Right lung (tissue), 5 donors: ENCODE data around the gene ARID2. TPM values are rescaled to one million over a fixed set of nuclear protein-coding genes. Genes with fewer than 3 reads are reported as not detected.

ENCODE experiments used
- DNase-seq, 2 donors: peaks; one replicate each; pipeline ENCODE4 v3.0.0-alpha.2; 2013
- polyA plus RNA-seq, 5 donors: library from polyadenylated mRNA; unstranded; fragments of 120-200 nt; gene quantifications; one replicate each; pipeline versions ENCODE4 v1.2.1 to v1.2.3, GENCODE V29; 2013; ENCODE audit warnings: inconsistent platforms in 1 of 5, low replicate concordance in 1 of 5; ENCODE audit not compliant: insufficient read length in 5 of 5, insufficient read depth in 1 of 5

The ARID2 gene
- polyA plus RNA-seq, 5 donors = 19.2 to 37.1 (median 34.3) TPM

DNA sequence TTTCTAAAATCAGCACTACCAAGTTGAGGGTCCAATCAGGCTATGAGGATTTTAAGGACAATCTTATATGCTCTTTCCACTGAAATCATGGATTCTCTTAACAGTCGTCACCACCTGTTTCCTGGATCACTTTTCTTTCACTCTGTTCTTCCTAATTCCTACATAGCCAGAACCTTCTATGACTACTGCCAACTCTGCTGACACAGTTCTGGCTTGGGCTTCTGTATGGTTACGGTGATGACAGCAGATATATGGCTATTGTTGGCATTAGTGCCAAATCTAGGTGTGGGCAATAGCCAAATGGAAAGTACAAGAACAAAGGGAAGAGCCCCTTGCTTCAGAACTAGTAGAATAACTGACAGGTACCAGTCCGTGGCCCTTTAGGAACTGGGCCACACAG is 124.0 kb downstream of the ARID2 start:
- DNase-seq = no peak

DNA sequence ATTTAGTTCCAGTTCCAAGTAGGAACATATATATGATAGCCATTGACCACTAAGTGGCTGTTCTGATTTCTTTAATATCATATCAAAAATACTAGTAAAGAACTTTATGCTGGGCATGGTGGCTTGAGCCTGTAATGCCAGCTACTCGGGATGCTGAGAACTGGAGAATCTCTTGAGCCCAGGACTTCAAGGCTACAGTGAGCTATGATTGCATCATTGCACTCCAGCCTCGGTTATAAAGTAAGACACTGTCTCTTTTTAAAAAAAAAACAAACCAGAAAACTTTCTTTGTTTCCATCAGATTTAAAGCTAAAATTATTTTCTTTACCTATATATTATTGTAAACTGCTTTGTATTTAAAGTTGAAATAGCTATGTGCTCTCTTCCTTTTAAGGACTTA is 133.8 kb downstream of the ARID2 start:
- DNase-seq = no peak

DNA sequence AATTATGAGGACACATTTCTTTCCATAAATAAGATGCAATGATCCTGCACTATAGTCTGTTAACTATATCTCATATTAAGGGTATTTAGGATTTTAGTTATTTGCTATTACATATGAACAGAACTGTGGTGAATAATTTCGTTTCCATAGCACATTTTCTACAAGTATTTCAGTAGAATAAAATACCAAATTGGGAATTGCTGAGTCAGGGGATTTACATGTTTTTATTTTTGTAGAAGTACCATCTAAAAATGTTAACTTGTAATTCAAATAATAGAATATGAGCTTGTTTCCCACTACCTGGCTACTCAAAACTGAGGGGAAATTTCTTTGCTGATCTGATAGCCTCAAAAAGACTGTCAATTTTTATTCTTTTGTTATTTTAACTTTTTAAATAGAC is 136.8 kb downstream of the ARID2 start:
- no peak for DNase-seq

DNA sequence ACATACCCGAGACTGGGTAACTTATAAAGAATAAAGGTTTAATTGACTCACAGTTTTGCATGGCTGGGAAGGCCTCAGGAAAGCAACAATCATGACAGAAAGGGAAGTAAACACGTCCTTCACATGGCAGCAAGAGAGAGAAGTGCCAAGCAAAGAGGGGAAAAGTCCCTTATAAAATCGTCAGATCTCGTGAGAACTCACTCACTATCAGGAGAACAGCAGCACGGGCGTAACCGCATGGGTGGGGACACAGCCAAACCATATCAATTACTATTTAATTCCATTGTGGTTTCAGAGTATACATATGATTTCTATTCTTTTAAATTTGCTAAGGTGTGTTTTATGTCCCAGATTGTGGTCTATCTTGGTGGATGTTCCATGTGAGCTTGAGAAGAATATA is 142.9 kb downstream of the ARID2 start:
- DNase-seq = no peak

DNA sequence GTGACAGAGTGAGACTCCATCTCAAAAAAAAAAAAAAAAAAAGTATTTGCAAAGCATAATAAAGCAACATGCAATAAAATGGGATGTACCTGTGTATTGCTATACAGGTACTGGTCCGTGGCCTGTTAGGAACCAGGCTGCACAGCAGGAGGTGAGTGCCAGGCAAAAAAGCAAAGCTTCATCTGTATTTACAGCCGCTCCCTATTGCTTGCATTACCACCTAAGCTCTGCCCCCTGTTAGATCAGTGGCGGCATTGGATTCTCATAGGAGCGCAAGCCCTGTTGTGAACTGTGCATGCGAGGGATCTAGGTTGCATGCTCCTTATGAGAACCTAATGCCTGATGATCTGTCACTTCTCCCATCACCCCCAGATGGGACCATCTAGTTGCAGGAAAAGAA is 147.6 kb downstream of the ARID2 start:
- no peak for DNase-seq

DNA sequence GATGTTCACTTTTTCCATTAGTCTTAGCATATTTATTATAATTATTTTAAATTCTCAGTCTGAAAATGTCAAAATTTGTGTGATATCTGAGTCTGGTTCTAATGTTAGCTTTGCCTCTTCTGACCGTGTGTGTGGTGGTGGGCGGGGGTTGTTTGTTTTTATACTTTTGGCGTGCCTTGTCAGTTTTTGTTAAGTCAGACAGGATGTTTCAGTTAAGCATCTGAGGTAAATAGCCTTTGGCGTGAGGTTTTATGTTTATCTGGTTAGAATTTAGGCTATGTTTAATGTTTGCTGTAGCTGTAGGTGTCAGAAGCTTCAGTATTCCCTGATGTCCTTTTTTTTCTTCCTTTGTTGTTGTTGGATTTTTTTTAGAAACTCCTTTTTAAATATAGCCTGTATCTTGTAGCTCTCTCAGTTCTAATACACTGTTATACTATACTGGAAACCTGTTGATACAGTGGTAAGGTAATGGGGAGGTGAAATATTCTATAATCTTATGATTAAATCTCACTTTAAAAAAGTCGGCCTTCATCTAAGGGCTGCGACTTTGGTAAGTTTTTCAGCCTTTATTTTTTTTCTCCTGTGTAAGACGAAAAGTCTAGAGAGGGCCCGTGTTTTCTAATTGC is 149.2 kb downstream of the ARID2 start:
- DNase-seq = peak in 1 of 2 donors; percentile 13

DNA sequence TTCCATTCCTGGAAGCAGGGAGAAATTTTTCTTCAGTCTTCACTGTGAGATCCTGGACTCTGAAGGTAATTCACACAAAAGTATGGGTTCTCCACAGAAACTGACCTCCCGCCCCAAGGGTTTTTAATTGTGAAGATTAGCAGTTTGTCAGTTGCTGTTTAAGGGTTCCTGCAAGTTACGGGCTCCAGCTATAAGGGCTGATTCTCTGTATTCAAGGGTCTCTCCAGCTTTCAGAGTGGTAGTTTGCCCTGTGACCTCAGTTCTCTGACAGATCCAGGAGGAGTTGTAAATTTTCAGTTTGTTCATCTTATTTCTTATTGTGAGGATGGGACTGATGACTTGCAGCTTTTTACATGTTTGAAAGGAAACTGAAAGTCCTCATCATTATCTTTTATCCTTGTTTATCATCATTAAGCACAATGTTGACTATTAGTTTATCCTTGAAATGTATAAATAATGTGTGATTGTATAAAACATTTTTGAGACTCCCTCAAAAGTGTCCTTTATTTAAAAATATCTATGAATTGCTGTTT is 149.9 kb downstream of the ARID2 start:
- no peak for DNase-seq

DNA sequence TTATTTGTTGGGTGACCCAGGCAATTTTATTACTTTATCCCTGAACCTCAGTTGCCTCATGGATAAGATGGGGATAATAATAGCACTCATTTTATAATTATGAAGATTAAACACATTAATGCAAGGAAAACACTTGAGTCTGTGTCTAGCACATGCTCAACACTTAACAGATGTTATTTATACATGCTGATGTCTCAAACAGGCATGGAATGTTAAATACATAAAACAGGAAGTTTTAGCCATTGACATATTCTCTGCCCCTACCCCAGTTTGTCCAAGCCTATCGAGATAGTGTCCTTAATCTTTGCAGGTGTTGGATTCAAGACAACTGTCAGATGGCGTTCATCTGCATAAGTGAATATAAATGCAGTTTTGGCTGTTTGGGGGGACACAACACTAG is 151.0 kb downstream of the ARID2 start:
- DNase-seq = no peak

DNA sequence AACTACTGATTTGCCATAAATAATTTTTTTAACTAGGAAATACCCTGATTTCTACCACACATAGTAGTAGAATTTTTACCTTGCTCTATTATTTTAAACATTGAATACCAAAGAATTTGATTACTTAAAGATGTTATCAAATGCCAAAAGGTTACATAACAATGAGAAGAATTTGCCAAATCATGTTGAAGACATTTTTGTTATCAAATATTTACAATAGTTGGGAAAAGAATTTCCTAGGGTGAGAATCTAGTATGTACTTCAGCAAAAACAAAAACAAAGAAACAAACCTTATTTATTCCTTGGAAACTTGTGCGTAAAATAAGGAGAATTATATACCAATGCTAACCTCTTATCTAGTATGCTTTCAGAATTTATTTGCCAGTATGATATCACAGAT is 153.7 kb downstream of the ARID2 start:
- DNase-seq = no peak

DNA sequence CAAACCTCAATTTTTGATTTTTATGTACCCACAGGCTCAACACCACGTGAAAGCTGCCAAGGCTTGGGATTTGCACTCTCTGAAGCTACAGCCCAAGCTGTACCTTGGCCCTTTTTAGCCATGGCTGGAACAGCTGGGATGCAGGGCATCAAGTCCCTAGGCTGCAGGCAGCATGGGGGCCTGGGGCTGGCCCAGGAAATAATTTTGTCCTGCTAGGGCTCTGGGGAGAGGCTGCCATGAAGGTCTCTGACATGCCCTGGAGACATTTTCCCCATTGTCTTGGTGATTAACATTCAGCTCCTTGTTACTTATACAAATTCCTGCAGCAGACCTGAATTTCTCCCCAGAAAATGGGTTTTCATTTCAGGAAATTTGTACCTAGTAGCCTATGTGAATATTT is 157.2 kb downstream of the ARID2 start:
- DNase-seq = no peak

DNA sequence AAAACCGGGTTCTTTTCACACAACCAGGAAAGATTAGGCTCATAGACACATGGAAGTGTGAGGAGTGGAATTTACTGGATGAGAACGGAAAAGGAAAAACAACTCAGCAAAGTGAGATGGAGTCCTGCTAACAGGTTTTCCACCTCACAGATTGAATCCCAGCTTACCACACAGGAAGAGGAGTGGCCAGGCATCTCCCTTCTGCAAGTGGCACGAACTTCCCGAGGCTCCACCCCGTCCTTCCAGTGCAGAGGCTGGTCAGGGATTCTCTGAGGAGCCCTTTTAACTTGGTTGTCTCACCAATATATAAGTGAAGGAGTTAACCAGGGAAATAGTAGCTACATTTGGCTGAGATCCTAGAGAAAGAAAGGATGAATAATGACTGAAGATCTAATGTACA is 158.0 kb downstream of the ARID2 start:
- no peak for DNase-seq

DNA sequence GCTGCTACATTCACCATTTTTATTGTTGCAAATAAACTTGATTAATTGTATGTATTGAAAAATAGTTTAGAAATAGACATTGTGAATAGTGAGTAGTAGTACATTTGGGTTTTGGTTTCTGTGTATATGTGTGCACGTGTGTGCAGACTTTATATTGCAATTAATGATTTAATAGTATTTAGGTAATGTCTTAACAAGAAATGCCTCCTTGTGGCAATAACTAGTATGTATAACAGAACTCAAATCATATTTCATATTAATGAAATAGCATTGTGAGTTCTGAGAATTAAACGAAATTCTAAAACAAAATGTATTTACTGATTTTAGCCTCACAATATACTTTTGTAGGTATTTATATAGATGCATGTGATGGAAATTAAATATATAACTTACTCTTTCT is 160.8 kb downstream of the ARID2 start:
- no peak for DNase-seq

DNA sequence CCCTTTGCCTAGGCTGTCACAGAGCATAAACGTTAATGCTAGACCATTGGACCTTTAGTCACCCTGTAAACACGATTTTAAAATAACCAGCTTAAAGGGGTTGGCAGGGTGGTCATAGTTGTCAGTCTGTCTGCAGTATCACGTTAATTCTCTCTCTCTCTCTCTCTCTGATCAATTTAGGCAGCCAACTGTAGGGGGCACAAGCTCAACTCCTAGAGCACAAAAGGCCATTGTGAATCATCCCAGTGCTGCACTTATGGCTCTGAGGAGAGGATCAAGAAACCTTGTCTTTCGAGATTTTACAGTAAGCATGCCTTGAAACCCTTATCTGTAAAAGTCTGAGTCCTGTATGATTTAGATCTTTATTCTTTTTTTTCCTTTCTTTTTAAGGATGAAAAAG is 163.7 kb downstream of the ARID2 start:
- no peak for DNase-seq

DNA sequence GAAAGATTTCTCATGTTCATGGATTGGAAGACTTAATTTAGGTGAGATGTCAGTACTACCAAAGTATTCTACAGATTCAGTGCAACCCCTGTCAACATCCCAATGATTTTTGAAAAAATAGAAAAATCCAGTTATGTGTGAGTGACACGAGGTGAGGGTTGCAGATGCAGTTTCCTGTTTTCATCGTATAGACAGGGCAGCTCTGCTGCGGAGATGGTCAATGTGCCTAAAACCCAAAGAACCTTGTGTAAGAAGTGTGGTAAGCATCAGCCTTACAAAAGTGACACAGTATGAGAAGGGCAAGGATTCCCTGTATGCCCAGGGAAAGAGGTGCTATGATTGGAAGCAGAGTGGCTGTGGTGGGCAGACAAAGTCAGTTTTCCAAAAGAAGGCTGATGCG is 166.5 kb downstream of the ARID2 start:
- DNase-seq = no peak

DNA sequence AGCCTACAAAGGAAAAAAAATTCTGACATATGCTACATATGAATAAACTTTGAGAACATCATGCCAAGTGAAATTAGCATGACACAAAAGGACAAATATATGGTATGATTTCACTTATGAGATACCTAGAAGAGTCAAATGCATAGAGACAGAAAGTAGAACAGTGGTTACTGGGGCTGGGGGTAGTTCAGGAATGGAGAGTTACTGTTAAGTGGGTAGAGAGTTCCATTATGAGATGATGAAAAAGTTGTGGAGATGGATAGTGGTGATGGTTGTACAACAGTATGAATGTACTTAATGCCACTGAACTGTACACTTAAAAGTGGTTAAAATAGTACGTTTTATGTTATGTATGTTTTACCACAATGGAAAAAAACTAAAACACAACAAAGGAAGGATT is 168.6 kb downstream of the ARID2 start:
- DNase-seq = no peak

DNA sequence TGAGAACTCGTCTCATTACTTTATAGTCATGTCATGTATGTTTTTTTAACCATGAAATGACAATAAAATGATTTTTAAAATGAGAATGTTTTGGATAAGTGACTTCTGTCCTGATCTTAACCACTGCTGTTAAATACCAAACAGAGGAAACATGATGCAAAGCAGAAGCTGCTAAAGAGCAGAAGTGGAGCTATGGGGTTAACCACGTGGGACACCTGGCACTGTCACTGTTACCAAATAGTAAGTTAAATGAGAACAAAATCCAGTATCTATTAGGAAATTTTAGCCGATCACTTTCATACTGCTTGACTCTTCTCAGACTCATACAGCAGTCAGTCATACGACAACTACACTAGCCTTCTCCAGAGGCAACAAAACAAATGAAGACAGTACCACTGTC is 178.4 kb downstream of the ARID2 start:
- DNase-seq = no peak

DNA sequence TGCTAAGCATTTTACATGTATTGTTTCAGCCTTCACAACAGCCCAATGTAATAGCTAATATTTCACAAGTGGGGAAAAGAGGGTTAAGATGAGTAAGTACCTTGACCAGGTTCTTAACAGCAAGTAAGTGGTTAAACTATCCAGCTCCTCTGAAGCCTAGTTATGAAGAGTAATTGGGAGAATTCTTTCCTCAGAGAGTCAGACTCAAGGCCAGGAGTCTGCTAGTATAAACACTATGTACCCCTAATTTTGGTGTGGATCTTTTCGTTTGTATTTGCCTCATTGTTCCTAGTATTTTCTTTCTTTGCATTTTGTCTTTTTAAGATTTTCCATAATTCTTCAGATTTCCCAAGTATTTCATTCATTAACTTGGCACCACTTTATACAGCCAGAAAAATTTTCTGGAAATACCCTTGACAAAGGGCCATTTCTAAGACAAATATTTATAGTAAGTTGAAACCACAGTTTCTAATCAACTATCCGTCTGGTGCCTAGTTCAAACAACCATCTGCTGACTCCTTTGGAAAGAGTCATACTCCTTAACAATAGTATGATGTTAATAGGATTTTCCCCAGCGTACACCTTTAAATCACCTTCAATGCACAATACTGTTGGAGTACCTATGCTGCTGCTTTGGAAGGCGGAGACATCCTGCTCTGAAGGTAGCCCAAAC is 179.7 kb downstream of the ARID2 start:
- peak; percentile 21 to 24 for DNase-seq

DNA sequence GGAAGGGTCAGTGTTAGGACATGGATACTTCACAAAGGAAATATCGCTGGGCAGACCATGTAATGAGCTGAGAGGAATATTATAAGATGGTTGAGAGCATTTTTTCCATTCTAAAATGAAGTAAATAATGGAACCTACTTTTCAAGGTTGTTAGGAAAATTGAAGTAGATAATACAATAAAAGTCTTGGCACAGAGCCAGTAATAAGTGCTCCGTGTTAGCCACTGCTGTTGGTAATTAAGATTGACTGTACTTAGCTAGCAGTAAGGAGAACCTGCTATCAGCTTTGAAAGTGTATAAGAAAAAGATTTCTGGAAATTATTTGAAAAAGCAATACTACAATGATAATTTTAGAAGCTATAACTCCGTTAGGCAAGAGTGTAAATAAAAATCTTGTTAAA is 183.3 kb downstream of the ARID2 start:
- no peak for DNase-seq

DNA sequence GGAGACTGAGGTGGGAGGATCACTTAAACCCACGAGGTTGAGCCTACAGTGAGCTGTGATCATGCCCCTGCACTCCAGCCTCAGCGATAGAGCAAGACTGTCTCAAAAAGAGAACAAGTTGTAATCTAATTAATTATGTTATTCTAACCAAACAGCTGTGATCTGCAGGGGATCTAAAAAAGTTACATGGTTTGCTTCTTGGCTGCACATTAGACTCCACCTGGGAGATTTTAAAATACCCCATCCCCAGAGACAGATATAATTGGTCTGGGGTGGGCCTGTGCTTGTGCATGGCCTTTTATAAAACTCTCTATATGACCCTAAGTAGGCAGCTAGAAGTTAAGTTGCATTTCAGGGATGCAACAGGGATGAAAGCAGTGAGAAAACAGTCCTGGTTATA is 184.1 kb downstream of the ARID2 start:
- DNase-seq = no peak

DNA sequence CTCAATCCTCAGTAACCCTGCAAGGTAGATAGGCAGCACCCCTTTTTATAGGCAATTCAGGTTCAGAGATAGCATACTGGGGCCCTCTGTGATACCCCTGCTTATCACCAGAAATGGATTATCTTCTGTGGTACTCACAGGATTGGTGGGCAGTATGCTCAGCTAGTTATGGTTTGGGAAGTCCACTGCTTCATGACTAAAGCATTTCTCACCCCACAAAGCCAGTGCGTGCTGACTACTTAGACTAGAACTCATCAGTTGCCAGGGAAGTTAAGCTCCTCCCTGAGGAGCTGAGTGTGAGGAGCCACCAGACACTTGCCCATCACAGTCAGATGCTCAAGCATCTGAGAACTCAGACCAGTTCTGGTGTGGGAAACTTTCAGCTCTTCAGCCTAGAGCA is 184.6 kb downstream of the ARID2 start:
- no peak for DNase-seq

DNA sequence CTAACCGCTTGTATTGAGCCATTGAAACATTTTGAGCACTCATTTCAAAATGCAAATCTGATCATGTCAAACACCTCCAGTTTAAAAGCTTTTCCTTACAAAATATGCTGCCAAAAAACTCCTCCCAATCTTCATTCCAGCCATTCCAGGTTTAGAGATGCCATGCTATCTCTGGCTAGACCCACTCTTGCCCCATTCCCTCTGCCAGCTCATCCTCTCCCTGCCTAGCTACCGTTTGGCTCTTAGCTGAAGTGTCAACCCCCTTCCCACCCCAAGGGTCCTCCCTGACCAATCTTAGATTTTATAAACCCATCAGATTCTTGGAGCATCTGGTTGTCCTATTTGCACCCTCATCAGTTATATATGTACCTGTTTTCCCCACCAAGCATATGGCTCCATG is 185.9 kb downstream of the ARID2 start:
- DNase-seq = no peak

DNA sequence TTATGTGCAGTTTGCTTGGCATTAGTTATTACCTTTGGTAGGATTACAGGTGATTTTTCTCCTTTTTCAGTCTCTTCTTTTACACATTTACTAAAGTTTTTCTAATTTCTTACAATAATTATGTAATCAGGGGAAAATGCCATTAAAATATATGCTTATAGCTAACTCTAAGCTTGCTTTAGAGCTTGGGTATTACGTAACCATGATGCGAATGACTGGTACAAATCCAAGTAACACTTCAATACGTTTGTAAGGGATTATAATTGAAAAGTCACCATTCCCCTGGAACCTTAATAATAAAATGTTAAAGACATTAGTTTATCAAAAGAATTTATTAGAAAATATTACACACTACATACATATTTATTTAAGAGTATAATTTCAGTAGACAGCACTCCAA is 189.3 kb downstream of the ARID2 start:
- DNase-seq = no peak

DNA sequence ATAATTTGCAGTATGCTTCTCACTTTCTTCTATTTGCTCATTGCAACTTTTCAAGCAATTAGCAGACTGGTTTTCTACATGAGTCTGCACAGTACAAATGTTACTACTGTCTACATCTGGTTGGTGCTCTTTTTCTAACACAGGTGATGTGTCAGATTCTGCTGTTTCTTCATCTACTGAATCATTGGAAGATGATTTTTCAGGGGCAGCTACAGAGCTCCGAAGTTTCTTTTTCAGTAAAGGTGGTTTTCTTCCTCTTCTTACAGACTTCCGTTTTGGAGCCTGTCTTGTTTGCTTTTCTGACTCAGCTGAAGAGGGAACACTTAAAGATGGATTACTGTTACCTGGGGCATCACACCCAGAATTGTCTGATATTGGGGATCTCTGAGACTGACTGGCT is 198.8 kb downstream of the ARID2 start:
- DNase-seq = no peak

DNA sequence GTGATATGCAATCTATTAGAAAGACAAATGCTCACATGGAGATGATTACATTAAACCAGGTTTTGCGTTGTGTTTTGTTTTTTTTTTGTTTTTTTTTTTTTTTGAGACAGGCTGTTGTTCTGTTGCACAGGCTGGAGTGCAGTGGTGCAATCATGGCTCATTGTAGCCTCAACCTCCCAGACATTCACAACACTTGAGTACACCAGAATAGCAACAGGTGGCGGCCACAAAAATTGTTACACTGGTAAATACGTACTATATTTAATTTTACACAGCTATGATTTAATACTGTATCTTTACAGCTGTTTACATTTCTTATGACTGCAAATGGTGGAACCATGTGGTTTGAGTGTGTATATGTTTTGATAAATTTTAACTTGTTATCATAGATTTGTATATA is 200.9 kb downstream of the ARID2 start:
- DNase-seq = no peak
